K562 (cell line): ENCODE results near the gene BGN.

Experiments
- CLOCK ChIP-seq: fragments of 250-450 bp; sonication (Bioruptor Pico); IDR thresholded peaks from 2 replicates; pipeline ENCODE4 v1.4.0; 2020; ENCODE audit warnings: mild to moderate bottlenecking, moderate library complexity, borderline replicate concordance
- FOS ChIP-seq: IDR thresholded peaks from 3 replicates; pipeline ENCODE4 v1.6.1; 2011; ENCODE audit not compliant: insufficient read length; ENCODE audit errors: extremely low read depth
- NFYB ChIP-seq: IDR thresholded peaks from 2 replicates; pipeline ENCODE4 v1.6.1; 2011; ENCODE audit warnings: mild to moderate bottlenecking, moderate library complexity; ENCODE audit not compliant: insufficient read length; ENCODE audit errors: extremely low read depth

- TF ChIP-seq NFYB = no peak
- TF ChIP-seq FOS = no peak
- no peak for TF ChIP-seq CLOCK (CRISPR knock-in tag)
Observed at GRCh38 chrX:153549807-153550206, 55.0 kb downstream of the BGN start.
